HG03442 (cell line): Measurements from ENCODE around the gene CORO7.

Source experiments
- ATAC-seq: cut with Tn5 transposase; IDR thresholded peaks from one replicate; pipeline ENCODE4 v1.9.1; 2021; ENCODE audit warnings: mild to moderate bottlenecking, moderate library complexity; ENCODE audit not compliant: unreplicated experiment

CORO7 gene

GRCh38 chr16:4324492-4325252 lies 91.7 kb downstream of the CORO7 start:
- ATAC-seq = no peak

GRCh38 chr16:4323845-4324488 lies 92.4 kb downstream of the CORO7 start:
- no peak for ATAC-seq

- no peak for ATAC-seq
Observed at GRCh38 chr16:4323071-4323844, 93.1 kb downstream of the CORO7 start.

GRCh38 chr16:4322121-4323052 lies 94.0 kb downstream of the CORO7 start:
- no peak for ATAC-seq

- no peak for ATAC-seq
Observed at GRCh38 chr16:4321286-4322120, 94.9 kb downstream of the CORO7 start.

- ATAC-seq = no peak
Observed at GRCh38 chr16:4320571-4321137, 95.7 kb downstream of the CORO7 start.

GRCh38 chr16:4319454-4320421 lies 96.7 kb downstream of the CORO7 start:
- no peak for ATAC-seq

- no peak for ATAC-seq
Observed at GRCh38 chr16:4318967-4319366, 97.4 kb downstream of the CORO7 start.

GRCh38 chr16:4318451-4318910 lies 97.9 kb downstream of the CORO7 start:
- ATAC-seq = no peak

GRCh38 chr16:4317532-4318450 lies 98.6 kb downstream of the CORO7 start:
- no peak for ATAC-seq

- no peak for ATAC-seq
Observed at GRCh38 chr16:4316864-4317531, 99.4 kb downstream of the CORO7 start.

GRCh38 chr16:4316108-4316863 lies 100.1 kb downstream of the CORO7 start:
- no peak for ATAC-seq

GRCh38 chr16:4315186-4316107 lies 100.9 kb downstream of the CORO7 start, which contains the start of gene GLIS2:
Gene GLIS2 (plus strand): TSS chr16:4316067. CDS start chr16:4332281, 16,214 bp downstream.
- no peak for ATAC-seq

- no peak for ATAC-seq
Observed at GRCh38 chr16:4314532-4315185, 101.7 kb downstream of the CORO7 start.
